GM18867 (cell line): ENCODE results near the gene NUPR1.
"Not testable (repeated sequence)": the region's sequence is repeated elsewhere in the genome, so short reads cannot be mapped to it uniquely, and the experiment has no call there.

Source experiments
- ATAC-seq: cut with Tn5 transposase; IDR thresholded peaks from one replicate; pipeline ENCODE4 v1.9.1; 2021; ENCODE audit warnings: mild to moderate bottlenecking, moderate library complexity; ENCODE audit not compliant: unreplicated experiment

Gene NUPR1

DNA sequence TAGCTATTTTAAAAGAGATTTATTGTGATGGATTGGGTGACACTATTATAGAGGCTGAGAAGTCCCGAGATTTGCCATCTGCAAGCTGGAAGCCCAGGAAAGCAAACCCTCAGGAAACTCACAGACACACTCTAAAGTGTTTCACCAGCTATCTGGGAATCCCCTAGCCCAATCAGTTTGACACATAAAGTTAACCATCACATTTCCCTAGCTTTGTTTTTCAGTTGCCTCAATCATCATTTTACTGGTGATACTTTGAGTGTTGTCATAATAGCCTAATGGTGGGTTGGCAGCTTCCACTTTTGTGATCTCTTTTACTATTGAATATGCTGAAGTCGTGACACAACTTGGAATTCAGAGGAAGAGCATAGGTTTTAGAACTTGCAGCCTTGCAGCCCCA, 16.8 kb upstream of the NUPR1 start:
- ATAC-seq = no peak

DNA sequence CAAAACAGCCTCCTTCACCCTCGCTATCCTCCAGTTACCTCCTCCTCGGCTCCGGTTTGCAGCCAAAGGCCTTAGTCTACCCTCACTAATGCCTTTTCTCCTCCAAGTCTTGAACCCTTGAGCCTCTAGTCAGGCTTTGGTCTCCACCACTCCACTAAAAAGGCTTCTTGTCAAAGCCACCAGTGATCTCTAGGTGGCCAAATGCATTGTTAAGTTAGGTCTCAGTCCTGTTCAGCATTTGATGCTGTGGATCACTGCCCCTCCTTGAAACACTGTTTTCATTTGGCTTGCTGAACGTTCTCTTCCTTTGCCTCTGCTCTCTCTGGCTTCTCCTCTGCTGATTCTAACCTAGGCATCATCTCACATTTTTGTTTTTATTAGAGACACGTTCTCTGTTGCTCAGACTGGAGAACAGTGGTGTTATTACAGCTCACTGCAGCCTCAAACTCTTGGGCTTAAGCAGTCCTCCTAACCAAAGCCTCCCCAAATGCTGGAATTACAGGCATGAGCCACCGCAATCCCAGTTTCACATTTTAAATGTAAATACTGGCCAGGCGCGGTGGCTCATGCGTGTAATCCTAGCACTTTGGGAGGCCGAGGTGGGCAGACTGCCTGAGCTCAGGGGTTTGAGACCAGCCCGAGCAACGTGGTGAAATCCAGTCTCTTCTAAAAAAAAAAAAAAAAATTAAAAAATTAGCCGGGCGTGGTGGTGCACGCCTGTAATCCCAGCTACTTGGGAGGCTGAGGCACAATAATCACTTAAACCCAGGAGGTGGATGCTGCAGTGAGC, 16.1 kb upstream of the NUPR1 start:
- ATAC-seq = no peak

DNA sequence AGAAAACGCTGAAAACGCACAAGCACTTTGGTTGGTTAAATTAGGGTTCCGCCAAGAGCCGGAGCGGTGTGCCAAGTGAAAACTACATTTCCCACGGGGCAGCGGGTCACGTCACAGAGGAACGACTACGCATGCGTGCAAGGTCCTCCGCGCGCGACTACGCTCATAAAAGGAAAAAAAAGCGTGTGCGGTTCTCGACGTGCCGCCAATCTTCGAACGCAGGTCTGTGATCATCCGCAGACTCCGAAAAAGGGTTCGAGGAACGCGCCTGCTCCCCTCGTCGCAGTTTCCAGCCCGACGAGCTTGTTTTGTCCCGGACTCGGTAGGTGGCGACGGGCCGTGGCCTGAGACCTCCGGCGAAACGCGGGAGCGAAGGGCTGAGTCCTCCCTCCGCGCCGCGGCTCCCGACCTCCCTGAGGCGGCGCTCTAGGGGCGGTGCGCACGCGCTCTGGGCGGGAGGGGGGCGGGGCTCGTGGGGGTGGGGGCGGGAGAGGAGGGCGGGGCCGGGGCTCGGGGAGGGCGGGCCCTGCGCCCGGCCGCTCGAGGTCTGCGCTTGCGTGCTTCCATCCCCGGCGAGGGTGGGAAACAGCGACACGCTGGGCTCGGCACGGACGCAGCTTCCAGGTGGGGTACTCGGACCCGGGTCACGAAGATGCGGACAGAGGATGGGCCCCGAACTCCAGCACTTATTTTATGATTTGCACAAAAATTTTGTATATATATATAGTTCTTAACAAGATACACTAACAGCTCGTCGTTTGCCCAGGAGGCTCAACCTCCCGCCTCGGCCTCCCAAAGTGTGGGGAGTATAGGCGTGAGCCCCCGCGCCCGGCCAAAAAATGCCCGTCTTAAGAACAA, 15.2 kb upstream of the NUPR1 start, which contains the start of gene SGF29:
Gene SGF29 (plus strand): TSS at position 145 of the 858 bp plus-strand sequence. CDS start 27,150 bp downstream, outside the sequence.
- ATAC-seq = peak; percentile 78

DNA sequence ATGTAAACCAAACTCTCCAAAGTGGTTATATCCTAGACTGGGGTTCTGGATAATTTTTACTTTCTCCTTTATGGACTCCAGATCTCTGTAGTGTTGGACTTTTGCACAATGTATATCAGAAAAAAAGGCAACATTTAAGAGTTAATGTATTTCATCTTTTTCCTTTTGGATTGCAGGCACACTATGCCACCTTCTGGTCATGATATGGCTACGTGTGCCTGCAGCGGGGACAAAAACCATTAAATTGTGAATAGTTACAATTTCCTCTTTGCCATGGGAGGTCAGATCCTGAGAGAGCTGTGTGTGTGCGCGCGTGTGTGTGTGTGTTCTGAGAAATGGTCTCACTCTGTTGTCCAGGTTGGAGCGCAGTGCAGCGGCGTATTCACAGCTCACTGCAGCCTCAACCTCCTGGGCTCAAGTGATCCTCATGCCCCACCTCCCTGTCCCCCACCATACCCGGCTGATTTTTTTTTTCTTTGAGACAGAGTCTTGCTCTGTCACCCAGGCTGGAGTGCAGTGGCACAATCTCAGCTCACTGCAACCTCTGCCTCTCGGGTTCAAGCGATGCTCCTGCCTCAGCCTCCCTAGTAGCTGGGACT, 10.6 kb upstream of the NUPR1 start:
- ATAC-seq = no peak

DNA sequence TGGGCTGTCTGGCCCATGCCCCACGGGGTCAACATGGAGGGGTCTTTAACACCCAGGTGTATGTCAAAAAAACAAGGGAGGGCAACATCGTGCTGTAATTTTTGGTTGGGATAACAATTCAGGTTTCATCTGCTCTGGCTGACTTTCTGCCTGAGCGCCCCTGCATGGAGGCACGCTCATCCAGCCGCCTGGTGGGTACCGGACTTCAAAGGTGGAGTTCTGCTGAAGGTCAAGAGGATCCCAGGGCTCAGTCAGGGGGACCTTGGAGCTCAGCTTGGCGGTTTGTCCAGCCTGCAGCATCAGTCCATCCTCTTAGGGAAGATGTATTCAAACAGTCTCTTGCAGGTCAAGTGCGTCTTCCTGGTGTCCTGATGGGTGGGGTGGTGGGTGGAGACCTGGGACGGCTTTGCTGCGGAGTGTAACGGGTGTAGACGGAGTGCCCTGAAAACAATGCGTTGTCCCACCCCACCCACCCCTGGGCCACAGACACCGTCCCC, 9.6 kb upstream of the NUPR1 start:
- no peak for ATAC-seq

DNA sequence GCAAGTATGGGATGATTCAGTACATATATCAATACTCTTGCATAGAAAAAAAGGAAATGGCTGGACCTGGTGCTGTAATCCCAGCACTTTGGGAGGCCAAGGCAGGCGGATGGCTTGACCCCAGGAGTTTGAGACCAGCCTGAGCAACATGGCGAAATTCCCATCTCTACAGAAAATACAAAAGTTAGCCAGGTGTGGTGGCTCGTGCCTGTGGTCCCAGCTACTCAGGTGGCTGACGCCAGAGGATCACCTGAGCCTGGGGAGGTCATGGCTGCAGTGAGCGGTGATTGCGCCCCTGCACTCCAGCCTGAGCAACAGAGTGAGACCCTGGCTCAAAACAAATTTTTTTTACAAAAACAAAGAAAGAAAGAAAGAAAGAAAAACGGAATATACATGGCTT, 7.9 kb upstream of the NUPR1 start:
- no peak for ATAC-seq

DNA sequence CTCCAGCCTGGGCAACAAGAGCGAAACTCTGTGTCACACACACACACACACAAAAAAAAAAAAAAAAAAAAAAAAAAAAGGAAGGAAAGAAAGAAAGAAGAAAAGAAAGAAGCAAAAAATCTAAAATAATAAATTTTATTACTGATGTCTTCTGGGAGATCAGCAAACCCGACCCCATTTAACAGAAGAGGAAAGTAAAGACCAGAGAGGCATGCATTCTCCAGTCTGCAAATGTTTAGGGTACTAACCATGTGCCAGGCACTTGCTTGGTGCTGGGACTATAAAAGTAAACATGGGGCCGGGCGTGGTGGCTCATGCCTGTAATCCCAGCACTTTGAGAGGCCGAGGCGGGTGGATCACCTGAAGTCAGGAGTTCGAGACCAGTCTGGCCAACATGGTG, 7.2 kb upstream of the NUPR1 start:
- not testable (repeated sequence) for ATAC-seq

DNA sequence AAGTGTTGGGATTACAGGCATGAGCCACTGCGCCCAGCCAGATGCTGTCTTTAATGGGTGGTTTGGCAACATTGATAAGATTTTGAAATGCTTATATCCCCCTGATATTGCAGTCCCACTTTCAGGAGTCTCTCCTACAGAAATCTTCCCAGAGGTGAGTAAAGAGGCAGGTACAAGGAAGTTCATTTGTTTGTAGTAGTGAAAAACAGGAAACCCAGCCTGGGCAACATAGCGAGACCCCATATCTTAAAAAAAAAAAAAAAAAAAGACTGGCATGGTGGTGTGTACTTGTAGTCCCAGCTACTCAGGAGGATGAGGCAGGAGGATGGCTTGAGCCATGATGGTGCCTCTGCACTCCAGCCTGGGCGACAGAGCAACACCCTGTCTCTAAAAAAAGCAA, 6.2 kb upstream of the NUPR1 start:
- ATAC-seq = no peak

DNA sequence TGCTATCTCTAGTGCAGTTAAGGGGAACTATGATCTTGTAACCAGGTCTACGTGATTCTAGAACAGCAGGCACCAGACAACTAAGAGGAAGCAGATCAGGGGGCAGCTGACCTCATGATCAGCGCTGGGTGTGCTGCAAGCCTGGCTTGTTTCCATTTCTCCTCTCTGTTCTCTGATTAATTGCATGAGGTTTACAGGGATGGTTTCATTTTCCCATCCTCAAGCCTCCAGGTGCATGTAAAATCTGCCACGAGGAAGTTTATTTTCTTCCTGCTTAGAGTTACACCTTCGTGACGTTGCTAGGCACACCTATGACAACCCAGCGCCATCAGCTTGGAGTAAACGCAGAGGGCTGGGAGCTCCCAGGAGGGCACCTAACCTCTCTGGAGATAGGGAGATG, 4.3 kb upstream of the NUPR1 start:
- ATAC-seq = no peak

DNA sequence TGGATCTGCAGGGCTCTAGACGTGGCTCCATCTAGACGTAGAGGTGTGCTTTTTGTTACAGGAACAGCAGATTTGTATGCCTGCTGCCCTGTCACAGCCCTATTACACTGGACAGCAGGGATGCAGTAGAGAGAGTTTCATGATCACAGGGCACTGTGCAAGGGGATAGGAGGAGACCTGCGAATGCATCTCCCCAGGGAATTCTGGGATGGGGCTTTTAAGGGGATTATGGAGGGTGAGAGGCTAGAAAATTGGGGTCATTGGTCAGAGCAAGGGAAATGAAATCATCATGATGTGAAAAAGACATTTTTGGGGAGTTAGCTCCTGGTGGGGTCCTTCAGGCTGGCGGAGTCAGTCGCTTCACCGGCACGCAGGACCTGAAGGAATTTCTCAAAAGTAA, 3.9 kb upstream of the NUPR1 start:
- ATAC-seq = no peak

DNA sequence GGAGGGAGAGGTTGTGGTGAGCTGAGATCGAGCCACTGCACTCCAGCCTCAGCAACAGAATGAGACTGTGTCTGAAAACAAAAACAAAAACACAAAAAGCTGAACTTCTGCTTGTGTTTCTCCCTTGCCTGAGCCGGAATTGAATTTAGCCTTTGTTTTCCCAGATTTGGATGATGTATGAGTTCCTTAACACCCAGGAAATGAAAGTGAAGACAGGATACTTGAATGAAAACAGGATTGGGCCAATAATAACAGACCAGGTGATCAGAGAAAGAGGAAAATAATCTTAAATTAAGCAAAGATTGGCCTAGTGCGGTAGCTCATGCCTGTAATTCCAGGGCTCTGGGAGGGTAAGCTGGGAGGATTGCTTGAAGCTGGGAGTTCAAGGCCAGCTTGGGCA, 1.6 kb upstream of the NUPR1 start:
- no peak for ATAC-seq

DNA sequence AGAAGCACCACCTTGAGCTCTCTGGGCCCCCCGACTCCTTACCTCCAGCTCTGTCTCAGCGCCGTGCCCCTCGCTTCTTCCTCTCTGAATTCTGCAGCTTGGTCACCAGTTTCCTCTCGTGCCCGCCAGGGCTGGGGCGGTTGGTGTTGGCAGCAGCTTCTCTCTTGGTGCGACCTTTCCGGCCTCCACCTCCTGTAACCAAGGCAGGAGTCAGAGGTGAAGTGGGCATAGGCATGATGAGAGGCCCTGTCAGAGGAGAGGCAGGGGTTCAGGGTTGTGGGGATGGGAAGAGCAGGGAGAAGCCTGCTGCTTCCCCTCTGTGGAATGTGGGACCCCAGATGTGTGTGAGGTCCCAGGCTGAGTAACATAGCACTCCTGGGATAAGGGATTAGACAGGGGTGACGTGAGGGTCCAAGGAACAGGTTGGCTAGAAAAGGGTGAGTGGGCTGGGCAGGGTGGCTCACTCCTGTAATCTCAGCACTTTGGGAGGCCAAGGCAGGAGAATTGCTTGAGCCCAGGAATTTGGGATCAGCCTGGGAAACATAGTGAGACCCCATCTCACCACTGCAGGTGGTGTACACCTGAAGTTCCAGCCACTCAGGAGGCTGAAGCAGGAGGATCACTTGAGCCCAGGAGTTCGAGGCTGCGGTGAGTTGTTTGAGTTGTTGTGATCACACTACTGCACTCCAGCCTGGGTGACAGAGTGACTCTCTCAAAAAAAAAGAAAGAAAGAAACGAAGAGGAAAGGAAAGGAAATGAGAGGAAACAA, 626 bp downstream of the NUPR1 start:
- no peak for ATAC-seq

DNA sequence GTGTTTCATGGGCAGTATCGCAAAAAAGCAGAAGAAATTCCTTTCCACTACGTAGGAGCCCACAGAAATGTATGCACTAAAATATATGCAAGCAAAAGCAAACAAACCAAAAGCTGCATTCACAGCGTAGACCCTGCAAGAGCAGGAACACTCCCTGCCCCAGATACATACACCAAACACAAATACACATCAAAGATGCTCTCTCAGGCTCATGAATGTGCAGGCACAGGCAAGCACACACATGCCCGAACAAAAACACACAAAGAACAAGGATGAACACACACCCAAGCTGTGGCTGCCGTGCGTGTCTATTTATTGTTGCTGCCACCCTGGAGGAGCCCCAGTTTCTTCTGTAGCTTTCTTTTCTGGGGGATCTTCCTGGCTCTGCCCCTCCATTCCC, 1.7 kb downstream of the NUPR1 start:
- ATAC-seq = no peak

DNA sequence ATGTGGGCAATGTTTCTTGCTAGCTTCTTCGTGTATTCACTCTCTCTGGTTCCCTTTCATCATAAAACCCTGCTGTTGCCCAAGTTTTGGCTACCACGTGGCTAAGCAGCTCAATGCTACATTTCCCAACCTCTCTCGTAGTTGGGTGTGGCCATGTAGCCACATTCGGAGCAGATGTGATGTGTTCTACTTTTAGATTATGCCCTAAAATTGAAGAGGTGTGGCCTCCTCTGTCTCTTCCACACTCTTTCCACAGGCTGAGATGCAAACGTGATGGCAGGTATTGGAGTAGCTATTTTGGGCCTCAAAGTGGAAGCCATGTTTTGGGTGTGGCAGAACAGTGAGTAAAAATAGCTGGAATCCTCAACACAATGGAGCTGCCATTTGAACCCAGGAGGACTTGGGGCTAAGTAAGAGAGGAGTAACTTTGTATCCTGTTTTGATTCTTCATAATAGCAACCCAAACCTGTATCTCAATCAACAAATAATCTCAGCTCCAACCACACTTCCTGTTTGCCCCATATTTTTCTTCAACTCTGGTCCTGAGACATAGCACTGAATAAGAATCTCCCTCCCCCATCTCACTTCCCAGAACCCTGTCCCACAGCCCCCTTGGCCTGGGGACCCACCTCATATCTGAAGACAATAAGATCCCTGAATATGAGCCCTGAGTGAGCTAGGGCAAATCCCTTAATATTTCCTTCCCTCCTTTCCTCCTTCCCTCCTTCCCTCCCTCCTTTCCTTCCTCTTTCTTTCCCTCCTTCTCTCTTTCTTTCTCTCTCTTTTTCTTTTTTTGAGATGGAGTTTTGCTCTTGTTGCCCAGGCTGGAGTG, 4.0 kb downstream of the NUPR1 start:
- no peak for ATAC-seq

DNA sequence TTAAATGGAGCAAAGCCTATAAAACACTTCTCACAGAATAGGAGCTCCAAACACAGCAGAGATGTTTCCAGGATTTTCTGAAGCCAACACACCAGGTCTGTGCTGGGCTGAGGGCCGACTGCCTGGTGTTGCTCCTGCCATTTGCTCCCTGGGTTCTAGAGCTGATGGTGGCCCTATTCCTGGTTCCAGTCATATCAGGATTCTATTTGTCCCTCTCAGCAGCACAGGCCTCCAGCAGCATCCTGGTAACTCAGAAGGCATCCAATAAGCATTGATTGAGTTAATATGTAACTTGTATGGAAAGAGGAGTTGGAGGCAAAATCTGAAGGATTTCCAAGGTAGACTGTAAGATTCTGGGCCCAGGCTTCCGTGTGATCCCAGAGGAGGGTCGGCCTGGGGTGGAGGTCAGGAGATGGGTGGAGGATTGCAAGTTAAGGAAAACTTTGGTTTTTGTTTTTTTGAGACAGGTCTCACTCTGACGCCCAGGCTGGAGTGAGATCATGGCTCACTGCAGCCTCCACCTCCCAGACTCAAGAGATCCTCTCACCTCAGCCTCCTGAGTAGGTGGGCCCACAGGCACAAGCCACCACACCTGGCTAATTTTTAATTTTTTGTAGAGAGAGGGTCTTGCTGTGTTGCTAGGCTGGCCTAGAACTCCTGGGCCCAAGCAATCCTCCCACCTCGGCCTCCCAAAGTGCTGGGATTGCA, 5.7 kb downstream of the NUPR1 start:
- ATAC-seq = no peak

DNA sequence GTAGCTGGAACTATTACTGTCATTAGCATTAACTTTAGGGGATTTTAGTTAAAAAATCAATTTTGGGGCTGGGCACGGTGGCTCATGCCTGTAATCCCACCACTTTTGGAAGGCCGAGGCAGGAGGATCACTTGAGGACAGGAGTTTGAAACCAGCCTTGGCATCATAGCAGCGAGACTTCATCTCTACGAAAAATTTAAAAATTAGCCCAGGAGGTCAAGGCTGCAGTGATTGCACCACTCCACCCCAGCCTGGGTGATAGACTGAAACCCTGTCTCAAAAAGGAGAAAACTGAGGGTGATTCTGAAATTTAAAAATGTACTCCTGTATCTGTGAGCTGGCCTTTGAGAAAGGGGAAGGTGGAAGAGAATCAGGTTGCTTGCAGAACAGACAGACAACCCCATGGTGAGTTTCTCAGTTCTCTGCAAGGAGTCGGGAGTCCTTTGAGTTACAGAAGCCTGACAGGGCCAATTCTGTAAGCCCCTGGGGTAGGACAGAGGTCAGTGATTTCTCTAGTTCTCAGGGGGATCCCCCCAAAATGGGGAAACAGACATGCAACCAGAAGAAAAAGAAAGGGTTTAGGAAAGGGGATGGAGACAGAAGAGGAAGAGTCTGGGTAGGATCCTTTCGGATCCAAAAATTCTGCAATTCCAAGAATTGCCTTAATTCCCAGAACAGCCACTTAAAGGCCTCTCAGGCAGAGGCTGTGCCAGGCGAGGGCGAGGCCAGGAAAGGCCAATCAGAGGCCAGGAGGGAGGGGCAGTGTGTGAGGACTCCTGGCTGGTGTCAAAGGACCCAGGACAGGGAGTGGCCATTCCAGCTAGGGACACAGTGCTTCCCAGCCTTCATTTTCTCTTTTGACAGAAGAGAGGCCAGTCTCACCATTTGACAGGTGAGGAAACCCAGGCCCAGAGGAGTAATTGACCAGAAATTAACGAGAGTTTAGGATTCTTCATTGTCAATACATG, 6.7 kb downstream of the NUPR1 start:
- no peak for ATAC-seq

DNA sequence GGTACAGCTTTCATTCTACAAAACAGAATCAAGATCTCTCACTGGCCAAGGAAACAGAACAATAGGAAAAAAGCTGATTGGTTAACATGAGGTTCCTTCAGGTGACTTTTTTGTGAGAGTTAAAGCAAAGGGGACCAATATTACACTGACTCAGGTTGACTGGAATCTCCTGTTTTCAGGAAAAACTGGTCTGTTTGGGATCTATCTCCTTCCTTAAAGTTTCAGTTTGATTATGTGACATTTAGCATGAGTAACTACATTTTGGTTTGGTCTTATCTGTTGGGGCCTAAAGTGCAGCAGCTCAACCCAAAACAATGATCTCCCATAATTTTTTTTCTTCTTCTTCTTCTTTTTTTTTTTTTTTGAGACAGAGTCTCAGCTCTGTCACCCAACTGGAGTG, 9.7 kb downstream of the NUPR1 start:
- ATAC-seq = no peak

DNA sequence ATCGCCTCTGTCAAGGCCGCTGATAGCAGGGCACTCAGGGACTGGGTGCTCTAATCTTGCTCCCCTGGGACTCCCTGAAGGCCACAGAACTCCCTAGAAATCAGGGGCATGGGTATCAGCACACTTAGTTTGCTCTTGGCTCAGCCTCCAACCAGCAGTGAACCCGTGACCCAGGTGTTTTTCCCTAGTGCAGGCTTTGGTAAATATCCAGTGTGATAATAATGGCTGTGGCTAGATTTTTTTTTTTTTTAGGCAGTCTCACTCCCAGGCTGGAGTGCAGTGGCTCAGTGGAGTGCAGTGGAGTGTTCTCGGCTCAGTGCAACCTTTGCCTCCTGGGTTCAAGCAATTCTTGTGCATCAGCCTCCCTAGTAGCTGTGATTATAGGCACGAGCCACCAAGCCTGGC, 10.3 kb downstream of the NUPR1 start:
- no peak for ATAC-seq
